ENCODE measurements around the gene LTBP1.

The LTBP1 gene

GRCh38 chr2:33288011-33288410 lies 341.3 kb downstream of the LTBP1 start:
- H3K4ac ChIP-seq (ENCODE audit: low read depth in 1 of 2, low read length in 2 of 2), result no peak overlapping the region
- no peak overlapping the region for H4K91ac ChIP-seq (ENCODE audit: low read length)
- H3K18ac ChIP-seq (ENCODE audit: low read depth in 1 of 2, low read length in 2 of 2), result no peak overlapping the region
- H2BK5ac ChIP-seq (ENCODE audit: low read depth, low read length, poor library complexity, severe bottlenecking), result no peak overlapping the region
- no peak overlapping the region for H3K23ac ChIP-seq (ENCODE audit: low read length in 2 of 2)
- H2BK12ac ChIP-seq (ENCODE audit: low read length in 2 of 2), result no peak overlapping the region
- DNase-seq, result no peak
- H3K9ac ChIP-seq (ENCODE audit: low read length), result no peak overlapping the region
- H3K9me3 ChIP-seq (ENCODE audit: control insufficient read depth, low read length), result no peaks in the 10 kb centered on the region
- no peak overlapping the region for H3K4me3 ChIP-seq (ENCODE audit: insufficient read depth in 1 of 2, low read depth in 1 of 2, low read length in 2 of 2)
- H2AFZ ChIP-seq (ENCODE audit: low read depth, low read length), result no peak overlapping the region
- peaks cover 1% of the 10 kb centered on the region for H3K4me1 ChIP-seq (ENCODE audit: control insufficient read depth, insufficient read depth, low read depth, low read length)
- H3K14ac ChIP-seq (ENCODE audit: low read length in 2 of 2), result no peak overlapping the region
- H3K4me2 ChIP-seq (ENCODE audit: low read length, poor library complexity, severe bottlenecking), result no peak overlapping the region
- H3K36me3 ChIP-seq (ENCODE audit: control insufficient read depth in 1 of 2, insufficient read depth in 2 of 2, low read depth in 1 of 2, low read length in 2 of 2), result peaks cover 0 to 38% of the 10 kb centered on the region in 2 experiments
- H3K79me1 ChIP-seq (replicated peaks; ENCODE audit: low read length, poor library complexity, severe bottlenecking), result no peaks in the 10 kb centered on the region
- WGBS, result 100% methylated on average over 1 of the region's 1 CpG
- no peak overlapping the region for H2BK15ac ChIP-seq (ENCODE audit: low read depth, poor library complexity, severe bottlenecking)
- H4K8ac ChIP-seq (ENCODE audit: low read length), result no peak overlapping the region
- no peaks in the 10 kb centered on the region for H3K27me3 ChIP-seq (ENCODE audit: control insufficient read depth in 1 of 2, insufficient read depth in 1 of 2, low read length in 2 of 2)
- H2BK120ac ChIP-seq (ENCODE audit: low read depth, low read length), result no peak overlapping the region
- H2AK5ac ChIP-seq (ENCODE audit: low read length, severe bottlenecking), result no peak overlapping the region
- H3K27ac ChIP-seq (ENCODE audit: low read length, poor library complexity, severe bottlenecking), result no peak overlapping the region

GRCh38 chr2:33289961-33290360 lies 343.2 kb downstream of the LTBP1 start:
- Histone ChIP-seq H3K4ac (ENCODE audit: low read depth in 1 of 2, low read length in 2 of 2) (peak overlapping the region in 1 of 2 experiments; percentile 92), H2BK5ac (ENCODE audit: low read depth, low read length, poor library complexity, severe bottlenecking) (no peak overlapping the region), H3K4me1 (ENCODE audit: control insufficient read depth, insufficient read depth, low read depth, low read length) (peaks cover 1% of the 10 kb centered on the region), H3K9ac (ENCODE audit: low read length) (no peak overlapping the region), H2BK120ac (ENCODE audit: low read depth, low read length) (no peak overlapping the region), H3K27ac (ENCODE audit: low read length, poor library complexity, severe bottlenecking) (no peak overlapping the region), H3K18ac (ENCODE audit: low read depth in 1 of 2, low read length in 2 of 2) (peak overlapping the region in 1 of 2 experiments; percentile 78), H3K14ac (ENCODE audit: low read length in 2 of 2) (peak overlapping the region in 1 of 2 experiments; percentile 59), H3K79me1 (replicated peaks; ENCODE audit: low read length, poor library complexity, severe bottlenecking) (no peaks in the 10 kb centered on the region), H3K4me2 (ENCODE audit: low read length, poor library complexity, severe bottlenecking) (no peak overlapping the region), H4K91ac (ENCODE audit: low read length) (no peak overlapping the region), H3K23ac (ENCODE audit: low read length in 2 of 2) (no peak overlapping the region), H3K4me3 (ENCODE audit: insufficient read depth in 1 of 2, low read depth in 1 of 2, low read length in 2 of 2) (no peak overlapping the region), H2AK5ac (ENCODE audit: low read length, severe bottlenecking) (no peak overlapping the region), H2BK15ac (ENCODE audit: low read depth, poor library complexity, severe bottlenecking) (no peak overlapping the region), H3K36me3 (ENCODE audit: control insufficient read depth in 1 of 2, insufficient read depth in 2 of 2, low read depth in 1 of 2, low read length in 2 of 2) (peaks cover 0 to 29% of the 10 kb centered on the region in 2 experiments), H3K27me3 (ENCODE audit: control insufficient read depth in 1 of 2, insufficient read depth in 1 of 2, low read length in 2 of 2) (no peaks in the 10 kb centered on the region), H2AFZ (ENCODE audit: low read depth, low read length) (no peak overlapping the region), H3K9me3 (ENCODE audit: control insufficient read depth, low read length) (no peaks in the 10 kb centered on the region), H4K8ac (ENCODE audit: low read length) (no peak overlapping the region), H2BK12ac (ENCODE audit: low read length in 2 of 2) (peak overlapping the region in 1 of 2 experiments; percentile 83)
- 56% methylated on average over 4 of the region's 4 CpGs for WGBS
- DNase-seq, result peak; percentile 23

DNA sequence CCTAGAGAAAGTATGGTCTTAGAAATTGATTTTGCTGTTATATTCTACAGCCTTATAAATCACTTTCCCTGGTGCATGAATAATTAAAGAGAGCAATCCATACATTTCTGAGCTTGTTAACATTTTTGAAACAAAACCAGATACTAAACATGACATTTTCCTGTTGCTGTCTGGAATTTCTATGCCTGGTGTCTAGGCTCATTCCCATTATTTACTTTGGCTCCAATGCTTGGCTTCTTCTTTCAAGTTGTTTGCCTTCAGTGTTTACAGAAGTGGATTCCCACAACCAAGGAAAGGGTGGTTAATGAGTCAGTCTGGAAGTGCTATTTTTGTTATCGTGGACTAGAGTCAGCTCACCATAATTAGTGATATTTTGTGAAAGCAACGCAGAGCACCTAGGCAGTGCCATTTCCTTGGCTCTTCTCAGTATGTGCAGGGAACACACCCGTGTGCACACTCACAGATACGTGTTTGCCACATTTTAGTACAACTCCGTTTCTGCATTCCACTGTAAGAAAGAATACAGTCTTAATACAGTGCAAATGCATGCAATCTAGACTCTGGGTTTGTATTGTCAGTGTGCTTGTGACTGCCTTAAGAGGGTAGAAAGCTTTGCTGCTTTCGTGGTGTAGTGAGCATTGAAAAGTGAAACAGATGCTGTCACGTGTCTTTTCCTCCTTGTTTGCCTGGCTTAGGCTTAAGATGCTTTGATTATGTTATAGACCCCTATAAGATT lies 344.7 kb downstream of the LTBP1 start:
- H3K36me3 ChIP-seq (ENCODE audit: control insufficient read depth in 1 of 2, insufficient read depth in 2 of 2, low read depth in 1 of 2, low read length in 2 of 2), result peaks cover 0 to 27% of the 10 kb centered on the region in 2 experiments
- H3K9me3 ChIP-seq (ENCODE audit: control insufficient read depth, low read length), result no peaks in the 10 kb centered on the region
- DNase-seq, result peak; percentile 93
- H3K9ac ChIP-seq (ENCODE audit: low read length), result peak overlapping the region; percentile 0
- H3K27ac ChIP-seq (ENCODE audit: low read length, poor library complexity, severe bottlenecking), result peak overlapping the region; percentile 0
- no peak overlapping the region for H2BK15ac ChIP-seq (ENCODE audit: low read depth, poor library complexity, severe bottlenecking)
- H2AFZ ChIP-seq (ENCODE audit: low read depth, low read length), result no peak overlapping the region
- H3K27me3 ChIP-seq (ENCODE audit: control insufficient read depth in 1 of 2, insufficient read depth in 1 of 2, low read length in 2 of 2), result no peaks in the 10 kb centered on the region
- no peak overlapping the region for H2BK12ac ChIP-seq (ENCODE audit: low read length in 2 of 2)
- H3K4me1 ChIP-seq (ENCODE audit: control insufficient read depth, insufficient read depth, low read depth, low read length), result peaks cover 1% of the 10 kb centered on the region
- no peak overlapping the region for H4K91ac ChIP-seq (ENCODE audit: low read length)
- WGBS, result 12% methylated on average over 5 of the region's 7 CpGs
- H2BK5ac ChIP-seq (ENCODE audit: low read depth, low read length, poor library complexity, severe bottlenecking), result no peak overlapping the region
- no peak overlapping the region for H3K4ac ChIP-seq (ENCODE audit: low read depth in 1 of 2, low read length in 2 of 2)
- peak overlapping the region; percentile 6 to 44 for H3K18ac ChIP-seq (ENCODE audit: low read depth in 1 of 2, low read length in 2 of 2)
- H2BK120ac ChIP-seq (ENCODE audit: low read depth, low read length), result no peak overlapping the region
- H4K8ac ChIP-seq (ENCODE audit: low read length), result no peak overlapping the region
- no peaks in the 10 kb centered on the region for H3K79me1 ChIP-seq (replicated peaks; ENCODE audit: low read length, poor library complexity, severe bottlenecking)
- no peak overlapping the region for H2AK5ac ChIP-seq (ENCODE audit: low read length, severe bottlenecking)
- no peak overlapping the region for H3K14ac ChIP-seq (ENCODE audit: low read length in 2 of 2)
- H3K4me2 ChIP-seq (ENCODE audit: low read length, poor library complexity, severe bottlenecking), result peak overlapping the region; percentile 8
- H3K23ac ChIP-seq (ENCODE audit: low read length in 2 of 2), result no peak overlapping the region
- peak overlapping the region in 1 of 2 experiments; percentile 40 for H3K4me3 ChIP-seq (ENCODE audit: insufficient read depth in 1 of 2, low read depth in 1 of 2, low read length in 2 of 2)

DNA sequence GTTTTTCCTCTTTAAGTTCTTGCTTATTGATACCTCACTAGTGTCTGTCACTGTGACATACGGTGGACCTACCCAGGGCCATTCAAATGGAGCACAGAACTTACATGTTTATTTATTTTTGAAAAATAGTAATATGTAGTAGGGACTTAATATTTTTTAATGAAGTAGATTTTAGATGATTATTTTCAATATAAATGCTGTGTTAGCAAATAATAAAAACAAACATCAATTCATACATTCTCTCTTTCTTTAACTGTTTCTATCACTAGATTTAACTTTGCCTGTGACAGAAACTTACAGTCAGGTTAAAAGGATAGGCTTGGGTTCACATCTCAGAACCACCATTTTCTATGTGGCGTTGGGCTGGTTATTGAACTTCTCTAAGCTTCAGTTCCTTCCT lies 345.3 kb downstream of the LTBP1 start:
- H3K4me2 ChIP-seq (ENCODE audit: low read length, poor library complexity, severe bottlenecking), result no peak overlapping the region
- no peaks in the 10 kb centered on the region for H3K27me3 ChIP-seq (ENCODE audit: control insufficient read depth in 1 of 2, insufficient read depth in 1 of 2, low read length in 2 of 2)
- no peak overlapping the region for H4K8ac ChIP-seq (ENCODE audit: low read length)
- H2BK5ac ChIP-seq (ENCODE audit: low read depth, low read length, poor library complexity, severe bottlenecking), result no peak overlapping the region
- no peak overlapping the region for H2BK120ac ChIP-seq (ENCODE audit: low read depth, low read length)
- WGBS, result 92% methylated on average over 1 of the region's 2 CpGs
- DNase-seq, result no peak
- no peak overlapping the region for H2BK12ac ChIP-seq (ENCODE audit: low read length in 2 of 2)
- H3K27ac ChIP-seq (ENCODE audit: low read length, poor library complexity, severe bottlenecking), result no peak overlapping the region
- no peak overlapping the region for H3K14ac ChIP-seq (ENCODE audit: low read length in 2 of 2)
- H2AK5ac ChIP-seq (ENCODE audit: low read length, severe bottlenecking), result no peak overlapping the region
- H2AFZ ChIP-seq (ENCODE audit: low read depth, low read length), result no peak overlapping the region
- H3K4ac ChIP-seq (ENCODE audit: low read depth in 1 of 2, low read length in 2 of 2), result peak overlapping the region in 1 of 2 experiments; percentile 27
- no peaks in the 10 kb centered on the region for H3K79me1 ChIP-seq (replicated peaks; ENCODE audit: low read length, poor library complexity, severe bottlenecking)
- H3K23ac ChIP-seq (ENCODE audit: low read length in 2 of 2), result no peak overlapping the region
- no peak overlapping the region for H2BK15ac ChIP-seq (ENCODE audit: low read depth, poor library complexity, severe bottlenecking)
- H3K9me3 ChIP-seq (ENCODE audit: control insufficient read depth, low read length), result no peaks in the 10 kb centered on the region
- no peak overlapping the region for H4K91ac ChIP-seq (ENCODE audit: low read length)
- no peak overlapping the region for H3K4me3 ChIP-seq (ENCODE audit: insufficient read depth in 1 of 2, low read depth in 1 of 2, low read length in 2 of 2)
- peak overlapping the region; percentile 0 for H3K9ac ChIP-seq (ENCODE audit: low read length)
- H3K36me3 ChIP-seq (ENCODE audit: control insufficient read depth in 1 of 2, insufficient read depth in 2 of 2, low read depth in 1 of 2, low read length in 2 of 2), result peaks cover 0 to 31% of the 10 kb centered on the region in 2 experiments
- peaks cover 1% of the 10 kb centered on the region for H3K4me1 ChIP-seq (ENCODE audit: control insufficient read depth, insufficient read depth, low read depth, low read length)
- H3K18ac ChIP-seq (ENCODE audit: low read depth in 1 of 2, low read length in 2 of 2), result no peak overlapping the region
